ENCODE results near the gene VPS37C. TPM values are rescaled to one million over a fixed set of nuclear protein-coding genes. Genes with fewer than 3 reads are reported as not detected.

Gene VPS37C
- total RNA-seq, 1 donor = 13.5 TPM

DNA sequence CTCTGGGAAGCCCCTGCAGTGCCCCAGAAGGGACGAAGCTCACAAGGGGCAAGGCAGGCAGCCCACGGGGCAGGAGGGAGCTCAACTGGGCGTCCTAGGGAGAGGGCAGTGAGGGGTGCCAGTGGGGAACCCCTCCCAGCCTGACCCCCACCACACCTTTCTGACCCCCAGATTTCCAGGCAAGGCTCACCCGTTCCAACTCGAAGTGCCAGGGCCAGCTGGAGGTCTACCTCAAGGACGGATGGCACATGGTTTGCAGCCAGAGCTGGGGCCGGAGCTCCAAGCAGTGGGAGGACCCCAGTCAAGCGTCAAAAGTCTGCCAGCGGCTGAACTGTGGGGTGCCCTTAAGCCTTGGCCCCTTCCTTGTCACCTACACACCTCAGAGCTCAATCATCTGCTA, 43.2 kb downstream of the VPS37C start:
- DNase-seq (ENCODE audit: low read depth) = no peak
- H3K4me3 ChIP-seq (ENCODE audit: low read depth, low read length) = no peak overlapping the region
- TF ChIP-seq, protein P1, sequence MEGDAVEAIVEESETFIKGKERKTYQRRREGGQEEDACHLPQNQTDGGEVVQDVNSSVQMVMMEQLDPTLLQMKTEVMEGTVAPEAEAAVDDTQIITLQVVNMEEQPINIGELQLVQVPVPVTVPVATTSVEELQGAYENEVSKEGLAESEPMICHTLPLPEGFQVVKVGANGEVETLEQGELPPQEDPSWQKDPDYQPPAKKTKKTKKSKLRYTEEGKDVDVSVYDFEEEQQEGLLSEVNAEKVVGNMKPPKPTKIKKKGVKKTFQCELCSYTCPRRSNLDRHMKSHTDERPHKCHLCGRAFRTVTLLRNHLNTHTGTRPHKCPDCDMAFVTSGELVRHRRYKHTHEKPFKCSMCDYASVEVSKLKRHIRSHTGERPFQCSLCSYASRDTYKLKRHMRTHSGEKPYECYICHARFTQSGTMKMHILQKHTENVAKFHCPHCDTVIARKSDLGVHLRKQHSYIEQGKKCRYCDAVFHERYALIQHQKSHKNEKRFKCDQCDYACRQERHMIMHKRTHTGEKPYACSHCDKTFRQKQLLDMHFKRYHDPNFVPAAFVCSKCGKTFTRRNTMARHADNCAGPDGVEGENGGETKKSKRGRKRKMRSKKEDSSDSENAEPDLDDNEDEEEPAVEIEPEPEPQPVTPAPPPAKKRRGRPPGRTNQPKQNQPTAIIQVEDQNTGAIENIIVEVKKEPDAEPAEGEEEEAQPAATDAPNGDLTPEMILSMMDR (IDR thresholded peaks at IDR 0.05; ENCODE audit: insufficient read depth, low read length) = no peak

DNA sequence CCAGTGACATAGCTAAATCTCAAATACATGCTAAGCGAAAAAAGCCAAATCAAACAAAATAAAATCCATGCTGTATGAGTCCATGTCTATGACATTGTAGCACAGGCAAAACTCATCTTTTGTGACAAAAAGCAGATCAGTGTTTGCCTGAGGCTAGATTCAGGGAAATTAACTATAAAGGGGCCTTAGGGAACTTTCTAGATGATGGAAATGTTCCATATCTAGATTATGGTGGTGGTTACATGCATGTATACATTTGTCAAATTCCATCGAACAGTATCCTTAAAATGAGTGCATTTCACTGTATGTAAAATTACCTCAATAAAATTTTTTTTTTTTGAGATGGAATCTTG, 44.1 kb downstream of the VPS37C start:
- TF ChIP-seq, protein P1 (IDR thresholded peaks at IDR 0.05; ENCODE audit: insufficient read depth, low read length) = no peak
- DNase-seq (ENCODE audit: low read depth) = no peak
- no peak overlapping the region for H3K4me3 ChIP-seq (ENCODE audit: low read depth, low read length)

DNA sequence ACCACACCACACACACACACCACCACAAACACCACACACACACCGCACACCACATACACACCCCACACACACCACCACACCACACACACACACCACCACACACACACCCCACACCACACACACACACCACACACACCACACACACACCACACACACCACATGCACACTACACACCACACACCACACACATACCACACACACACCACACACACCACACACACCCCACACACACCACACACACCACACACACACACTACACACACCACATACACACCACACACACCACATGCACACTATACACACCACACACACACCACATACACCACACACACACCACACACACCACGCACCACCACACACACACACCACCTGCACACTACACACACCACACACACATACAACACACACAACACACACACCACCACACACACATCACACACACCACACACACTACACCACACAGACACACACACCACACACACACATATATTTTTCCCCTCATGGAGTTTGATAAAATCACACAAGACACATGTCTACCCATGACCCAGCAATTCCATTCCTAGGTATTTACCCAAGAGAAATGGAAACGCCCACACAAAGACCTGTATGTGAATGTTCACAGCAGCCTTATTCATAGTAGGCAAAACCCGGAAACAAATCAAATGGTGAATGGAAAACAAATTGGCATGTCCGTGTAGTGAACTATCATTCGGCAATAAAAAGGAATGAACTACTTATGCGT, 44.6 kb downstream of the VPS37C start:
- no peak for DNase-seq (ENCODE audit: low read depth)
- TF ChIP-seq, protein P1 (IDR thresholded peaks at IDR 0.05; ENCODE audit: insufficient read depth, low read length) = no peak
- H3K4me3 ChIP-seq (ENCODE audit: low read depth, low read length) = no peak overlapping the region

DNA sequence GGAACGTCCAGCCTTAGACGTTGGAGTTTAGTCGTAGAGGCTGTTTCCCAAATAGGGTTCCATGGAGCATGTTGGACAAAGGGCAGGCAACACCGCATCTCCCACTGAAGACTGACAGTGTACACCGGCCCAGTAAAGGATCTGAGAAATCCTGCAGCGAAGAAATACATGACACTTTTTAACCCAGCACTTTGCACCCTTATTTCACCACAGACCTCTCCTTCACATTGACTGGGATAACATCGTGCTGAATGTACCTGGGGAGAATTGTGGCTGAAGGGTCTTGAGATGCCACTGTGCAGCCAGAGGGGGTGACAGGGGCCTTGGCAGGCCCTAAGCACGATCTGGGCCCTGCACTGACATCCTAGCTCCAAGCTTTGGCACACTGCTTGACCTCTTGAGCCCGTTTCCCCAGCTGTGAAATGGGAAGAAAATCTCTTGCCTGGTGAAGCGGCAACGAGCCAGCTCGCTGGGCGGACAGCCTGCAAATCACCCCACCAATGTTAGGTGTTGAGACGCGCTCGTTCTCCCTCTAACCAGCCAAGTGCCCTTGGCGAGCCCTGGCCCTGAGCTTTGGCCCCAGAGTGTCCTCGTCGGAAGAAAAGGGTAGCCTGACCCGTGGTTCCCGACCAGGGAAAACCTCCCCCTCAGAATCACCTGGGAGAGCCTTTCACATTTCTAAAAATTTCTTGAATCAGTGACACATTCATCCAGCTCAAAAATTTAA, 45.6 kb downstream of the VPS37C start:
- no peak overlapping the region for H3K4me3 ChIP-seq (ENCODE audit: low read depth, low read length)
- DNase-seq (ENCODE audit: low read depth) = no peak
- TF ChIP-seq, protein P1 (IDR thresholded peaks at IDR 0.05; ENCODE audit: insufficient read depth, low read length) = no peak

DNA sequence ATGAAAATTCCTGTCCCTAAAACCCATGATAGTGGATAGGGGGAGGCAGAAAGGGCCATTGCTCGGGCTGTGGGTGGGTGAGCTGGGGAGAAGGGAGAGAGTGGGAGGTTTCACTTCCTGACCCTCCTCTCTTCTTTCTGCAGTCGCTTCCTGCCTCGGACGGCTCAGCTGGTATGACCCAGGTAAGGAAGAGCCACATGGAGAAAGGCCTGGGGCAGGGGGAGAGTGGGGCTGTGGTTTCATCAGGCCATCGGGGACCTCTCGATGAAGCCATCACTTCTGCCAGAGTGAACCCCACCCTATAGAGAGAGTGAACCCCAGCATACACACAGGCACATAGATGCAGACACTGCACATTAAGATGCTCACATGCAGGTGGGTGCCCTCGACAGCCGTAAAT, 46.3 kb downstream of the VPS37C start:
- TF ChIP-seq, protein P1 (IDR thresholded peaks at IDR 0.05; ENCODE audit: insufficient read depth, low read length) = no peak
- DNase-seq (ENCODE audit: low read depth) = no peak
- H3K4me3 ChIP-seq (ENCODE audit: low read depth, low read length) = no peak overlapping the region

DNA sequence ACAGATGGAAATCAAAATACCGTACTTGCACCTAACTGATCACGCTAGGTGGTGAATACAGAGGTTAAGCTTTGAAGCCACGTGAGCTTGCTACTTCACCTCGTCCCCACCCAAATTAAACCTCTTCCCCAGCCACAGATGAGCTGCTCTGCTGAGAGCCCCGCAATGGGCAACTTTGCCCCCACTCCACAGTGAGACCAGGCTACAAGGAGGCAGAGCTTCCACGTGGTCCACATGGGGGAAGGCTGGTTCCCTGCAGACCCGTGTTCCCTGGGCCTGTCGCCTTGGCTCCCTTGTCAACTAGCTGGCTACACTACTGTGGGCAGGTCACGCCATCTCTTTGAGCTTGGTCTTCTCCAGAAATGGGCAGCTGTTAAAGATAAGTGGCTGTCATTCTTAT, 48.0 kb downstream of the VPS37C start:
- no peak overlapping the region for H3K4me3 ChIP-seq (ENCODE audit: low read depth, low read length)
- DNase-seq (ENCODE audit: low read depth) = no peak
- TF ChIP-seq, protein P1 (IDR thresholded peaks at IDR 0.05; ENCODE audit: insufficient read depth, low read length) = no peak

All from fibroblast of the aortic adventitia (primary cell).